ENCODE data around the gene BCAN.

BCAN gene

GRCh38 chr1:156645056-156645455 lies 3.1 kb downstream of the BCAN start:
- no peak overlapping the region for H3K4me3 ChIP-seq (ENCODE audit: low read length in 2 of 2)
- H3K27ac ChIP-seq (ENCODE audit: low read length), result no peak overlapping the region
- H3K36me3 ChIP-seq (ENCODE audit: control insufficient read depth in 2 of 2, insufficient read depth in 2 of 2, low read length in 2 of 2), result no peaks in the 10 kb centered on the region
- peaks cover 14% of the 10 kb centered on the region for H3K4me1 ChIP-seq (ENCODE audit: control insufficient read depth, insufficient read depth, low read length)
- H3K27me3 ChIP-seq (ENCODE audit: control insufficient read depth in 1 of 2, insufficient read depth in 2 of 2, low read length in 2 of 2), result peaks cover 65 to 69% of the 10 kb centered on the region in 2 donors
- no peaks in the 10 kb centered on the region for H3K9me3 ChIP-seq (ENCODE audit: control insufficient read depth in 2 of 2, low read length in 2 of 2)
- H3K9ac ChIP-seq (ENCODE audit: low read length in 2 of 2), result no peak overlapping the region

DNA sequence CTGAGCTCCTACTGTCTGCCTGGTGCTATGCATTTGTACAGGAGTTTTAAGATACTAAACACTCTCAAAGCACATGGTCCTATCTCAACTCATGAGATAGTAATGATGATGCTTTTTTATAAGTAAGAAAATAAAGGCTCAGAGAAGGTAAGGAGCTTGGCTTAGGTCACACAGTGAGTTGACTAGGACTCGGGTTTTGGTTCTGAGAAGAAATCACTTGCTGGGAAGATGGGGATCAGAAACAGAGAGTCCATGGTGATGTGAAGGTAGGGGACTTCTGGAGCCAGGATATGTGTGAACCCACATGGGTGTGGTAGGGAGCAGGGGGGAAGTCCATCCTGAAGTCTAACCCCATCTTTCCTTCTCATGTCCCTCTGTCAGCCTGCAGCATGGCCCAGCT lies 3.7 kb downstream of the BCAN start:
- Histone ChIP-seq H3K9ac (ENCODE audit: low read length in 2 of 2) (no peak overlapping the region), H3K27ac (ENCODE audit: low read length) (no peak overlapping the region), H3K36me3 (ENCODE audit: control insufficient read depth in 2 of 2, insufficient read depth in 2 of 2, low read length in 2 of 2) (no peaks in the 10 kb centered on the region), H3K27me3 (ENCODE audit: control insufficient read depth in 1 of 2, insufficient read depth in 2 of 2, low read length in 2 of 2) (peaks cover 63 to 65% of the 10 kb centered on the region in 2 donors), H3K4me3 (ENCODE audit: low read length in 2 of 2) (no peak overlapping the region), H3K9me3 (ENCODE audit: control insufficient read depth in 2 of 2, low read length in 2 of 2) (no peaks in the 10 kb centered on the region), H3K4me1 (ENCODE audit: control insufficient read depth, insufficient read depth, low read length) (peaks cover 14% of the 10 kb centered on the region)

DNA sequence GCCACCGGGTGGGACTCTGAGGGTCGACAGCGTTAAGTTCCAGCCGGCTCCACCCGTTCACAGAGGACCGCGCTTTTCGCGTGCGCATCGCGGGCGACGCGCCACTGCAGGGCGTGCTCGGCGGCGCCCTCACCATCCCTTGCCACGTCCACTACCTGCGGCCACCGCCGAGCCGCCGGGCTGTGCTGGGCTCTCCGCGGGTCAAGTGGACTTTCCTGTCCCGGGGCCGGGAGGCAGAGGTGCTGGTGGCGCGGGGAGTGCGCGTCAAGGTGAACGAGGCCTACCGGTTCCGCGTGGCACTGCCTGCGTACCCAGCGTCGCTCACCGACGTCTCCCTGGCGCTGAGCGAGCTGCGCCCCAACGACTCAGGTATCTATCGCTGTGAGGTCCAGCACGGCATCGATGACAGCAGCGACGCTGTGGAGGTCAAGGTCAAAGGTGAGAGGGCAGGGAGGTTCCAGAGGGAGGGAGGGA lies 4.9 kb downstream of the BCAN start:
- H3K9me3 ChIP-seq (ENCODE audit: control insufficient read depth in 2 of 2, low read length in 2 of 2), result no peaks in the 10 kb centered on the region
- peaks cover 55 to 57% of the 10 kb centered on the region in 2 donors for H3K27me3 ChIP-seq (ENCODE audit: control insufficient read depth in 1 of 2, insufficient read depth in 2 of 2, low read length in 2 of 2)
- H3K36me3 ChIP-seq (ENCODE audit: control insufficient read depth in 2 of 2, insufficient read depth in 2 of 2, low read length in 2 of 2), result no peaks in the 10 kb centered on the region
- peaks cover 7% of the 10 kb centered on the region for H3K4me1 ChIP-seq (ENCODE audit: control insufficient read depth, insufficient read depth, low read length)
- no peak overlapping the region for H3K4me3 ChIP-seq (ENCODE audit: low read length in 2 of 2)
- no peak overlapping the region for H3K9ac ChIP-seq (ENCODE audit: low read length in 2 of 2)
- H3K27ac ChIP-seq (ENCODE audit: low read length), result no peak overlapping the region

DNA sequence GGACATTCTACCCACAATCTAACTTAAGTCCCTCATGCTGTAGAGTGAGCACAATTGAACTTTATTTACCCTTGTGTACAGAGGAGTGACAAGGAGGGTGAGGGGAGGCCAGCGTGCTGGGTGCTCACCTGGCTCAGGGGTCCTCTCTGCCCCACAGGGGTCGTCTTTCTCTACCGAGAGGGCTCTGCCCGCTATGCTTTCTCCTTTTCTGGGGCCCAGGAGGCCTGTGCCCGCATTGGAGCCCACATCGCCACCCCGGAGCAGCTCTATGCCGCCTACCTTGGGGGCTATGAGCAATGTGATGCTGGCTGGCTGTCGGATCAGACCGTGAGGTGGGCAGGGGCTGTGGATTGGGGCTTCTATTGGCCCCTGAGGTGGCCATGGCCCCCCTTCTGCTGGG lies 5.4 kb downstream of the BCAN start:
- peaks cover 51 to 59% of the 10 kb centered on the region in 2 donors for H3K27me3 ChIP-seq (ENCODE audit: control insufficient read depth in 1 of 2, insufficient read depth in 2 of 2, low read length in 2 of 2)
- no peak overlapping the region for H3K27ac ChIP-seq (ENCODE audit: low read length)
- H3K9ac ChIP-seq (ENCODE audit: low read length in 2 of 2), result no peak overlapping the region
- H3K9me3 ChIP-seq (ENCODE audit: control insufficient read depth in 2 of 2, low read length in 2 of 2), result no peaks in the 10 kb centered on the region
- no peak overlapping the region for H3K4me3 ChIP-seq (ENCODE audit: low read length in 2 of 2)
- peaks cover 2% of the 10 kb centered on the region for H3K4me1 ChIP-seq (ENCODE audit: control insufficient read depth, insufficient read depth, low read length)
- no peaks in the 10 kb centered on the region for H3K36me3 ChIP-seq (ENCODE audit: control insufficient read depth in 2 of 2, insufficient read depth in 2 of 2, low read length in 2 of 2)

DNA sequence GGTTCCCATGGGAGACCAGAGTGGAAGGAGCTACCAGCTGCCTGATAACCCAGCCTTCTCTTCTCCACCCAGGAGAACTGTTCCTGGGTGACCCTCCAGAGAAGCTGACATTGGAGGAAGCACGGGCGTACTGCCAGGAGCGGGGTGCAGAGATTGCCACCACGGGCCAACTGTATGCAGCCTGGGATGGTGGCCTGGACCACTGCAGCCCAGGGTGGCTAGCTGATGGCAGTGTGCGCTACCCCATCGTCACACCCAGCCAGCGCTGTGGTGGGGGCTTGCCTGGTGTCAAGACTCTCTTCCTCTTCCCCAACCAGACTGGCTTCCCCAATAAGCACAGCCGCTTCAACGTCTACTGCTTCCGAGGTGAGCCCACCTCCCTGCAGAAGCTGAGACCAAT lies 6.6 kb downstream of the BCAN start:
- no peak overlapping the region for H3K4me3 ChIP-seq (ENCODE audit: low read length in 2 of 2)
- no peak overlapping the region for H3K9ac ChIP-seq (ENCODE audit: low read length in 2 of 2)
- peaks cover 42 to 51% of the 10 kb centered on the region in 2 donors for H3K27me3 ChIP-seq (ENCODE audit: control insufficient read depth in 1 of 2, insufficient read depth in 2 of 2, low read length in 2 of 2)
- H3K9me3 ChIP-seq (ENCODE audit: control insufficient read depth in 2 of 2, low read length in 2 of 2), result no peaks in the 10 kb centered on the region
- no peaks in the 10 kb centered on the region for H3K36me3 ChIP-seq (ENCODE audit: control insufficient read depth in 2 of 2, insufficient read depth in 2 of 2, low read length in 2 of 2)
- H3K4me1 ChIP-seq (ENCODE audit: control insufficient read depth, insufficient read depth, low read length), result no peaks in the 10 kb centered on the region
- H3K27ac ChIP-seq (ENCODE audit: low read length), result no peak overlapping the region

DNA sequence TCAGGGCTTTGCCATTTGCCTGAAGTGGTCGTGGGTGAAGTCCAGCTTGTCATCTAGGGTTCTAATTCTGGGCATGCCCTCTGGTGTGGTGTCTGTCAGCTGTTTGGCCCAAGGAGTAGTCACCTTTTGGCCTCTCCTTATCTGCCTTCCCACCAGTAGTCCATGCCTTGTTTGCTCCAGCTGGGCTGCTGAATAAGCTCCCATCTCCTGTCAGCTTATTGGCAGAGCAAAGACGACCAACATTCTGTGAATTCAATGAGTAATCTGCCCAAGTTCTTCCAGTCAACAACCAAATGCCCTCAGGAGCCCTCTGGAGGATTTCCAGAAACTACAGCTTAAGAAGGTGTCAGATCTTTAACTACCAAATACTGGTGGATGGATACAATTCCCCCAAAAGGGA lies 7.0 kb downstream of the BCAN start:
- Histone ChIP-seq H3K27ac (ENCODE audit: low read length) (no peak overlapping the region), H3K9ac (ENCODE audit: low read length in 2 of 2) (no peak overlapping the region), H3K4me1 (ENCODE audit: control insufficient read depth, insufficient read depth, low read length) (no peaks in the 10 kb centered on the region), H3K4me3 (ENCODE audit: low read length in 2 of 2) (no peak overlapping the region), H3K9me3 (ENCODE audit: control insufficient read depth in 2 of 2, low read length in 2 of 2) (no peaks in the 10 kb centered on the region), H3K36me3 (ENCODE audit: control insufficient read depth in 2 of 2, insufficient read depth in 2 of 2, low read length in 2 of 2) (no peaks in the 10 kb centered on the region), H3K27me3 (ENCODE audit: control insufficient read depth in 1 of 2, insufficient read depth in 2 of 2, low read length in 2 of 2) (peaks cover 42 to 52% of the 10 kb centered on the region in 2 donors)

- Histone ChIP-seq H3K27me3 (ENCODE audit: control insufficient read depth in 1 of 2, insufficient read depth in 2 of 2, low read length in 2 of 2) (peaks cover 17 to 34% of the 10 kb centered on the region in 2 donors), H3K4me1 (ENCODE audit: control insufficient read depth, insufficient read depth, low read length) (peaks cover 11% of the 10 kb centered on the region)
Observed at GRCh38 chr1:156652131-156652991, 10.4 kb downstream of the BCAN start.

GRCh38 chr1:156652992-156653355 lies 11.1 kb downstream of the BCAN start:
- Histone ChIP-seq H3K27ac (ENCODE audit: low read length) (no peak overlapping the region), H3K9me3 (ENCODE audit: control insufficient read depth in 2 of 2, low read length in 2 of 2) (no peaks in the 10 kb centered on the region), H3K4me1 (ENCODE audit: control insufficient read depth, insufficient read depth, low read length) (peaks cover 15% of the 10 kb centered on the region), H3K36me3 (ENCODE audit: control insufficient read depth in 2 of 2, insufficient read depth in 2 of 2, low read length in 2 of 2) (no peaks in the 10 kb centered on the region), H3K4me3 (ENCODE audit: low read length in 2 of 2) (no peak overlapping the region), H3K27me3 (ENCODE audit: control insufficient read depth in 1 of 2, insufficient read depth in 2 of 2, low read length in 2 of 2) (peaks cover 14 to 28% of the 10 kb centered on the region in 2 donors), H3K9ac (ENCODE audit: low read length in 2 of 2) (no peak overlapping the region)

More at GRCh38 chr1:156652131-156652991, 10.4 kb downstream of the BCAN start:
- Histone ChIP-seq H3K9me3 (ENCODE audit: control insufficient read depth in 2 of 2, low read length in 2 of 2) (no peaks in the 10 kb centered on the region), H3K4me3 (ENCODE audit: low read length in 2 of 2) (no peak overlapping the region), H3K36me3 (ENCODE audit: control insufficient read depth in 2 of 2, insufficient read depth in 2 of 2, low read length in 2 of 2) (no peaks in the 10 kb centered on the region), H3K27ac (ENCODE audit: low read length) (no peak overlapping the region), H3K9ac (ENCODE audit: low read length in 2 of 2) (no peak overlapping the region)

DNA sequence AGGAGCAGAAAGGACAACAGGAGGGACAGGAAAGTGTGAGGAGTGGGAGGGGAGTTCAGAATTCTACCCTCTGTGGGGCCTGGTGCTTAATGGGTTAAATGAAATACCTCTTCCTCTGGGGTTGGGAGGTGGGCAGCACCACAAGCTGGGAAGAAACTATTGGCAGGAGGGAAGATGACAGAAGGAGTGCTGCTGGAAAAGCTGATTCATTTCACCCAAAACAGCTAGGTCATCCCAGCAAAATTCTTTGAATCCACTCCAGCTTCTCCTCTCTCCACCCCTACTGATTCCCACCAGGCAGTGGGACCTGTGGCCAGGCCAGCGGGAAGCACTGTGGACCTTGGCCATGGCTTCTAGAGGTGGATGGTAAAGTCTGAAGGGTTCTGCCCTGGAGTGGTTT lies 12.8 kb downstream of the BCAN start:
- H3K4me3 ChIP-seq (ENCODE audit: low read length in 2 of 2), result no peak overlapping the region
- H3K9me3 ChIP-seq (ENCODE audit: control insufficient read depth in 2 of 2, low read length in 2 of 2), result no peaks in the 10 kb centered on the region
- peaks cover 24% of the 10 kb centered on the region for H3K4me1 ChIP-seq (ENCODE audit: control insufficient read depth, insufficient read depth, low read length)
- H3K27me3 ChIP-seq (ENCODE audit: control insufficient read depth in 1 of 2, insufficient read depth in 2 of 2, low read length in 2 of 2), result peaks cover 14 to 17% of the 10 kb centered on the region in 2 donors
- no peak overlapping the region for H3K9ac ChIP-seq (ENCODE audit: low read length in 2 of 2)
- H3K36me3 ChIP-seq (ENCODE audit: control insufficient read depth in 2 of 2, insufficient read depth in 2 of 2, low read length in 2 of 2), result no peaks in the 10 kb centered on the region
- H3K27ac ChIP-seq (ENCODE audit: low read length), result no peak overlapping the region

GRCh38 chr1:156655151-156655903 lies 13.4 kb downstream of the BCAN start:
- Histone ChIP-seq H3K27me3 (ENCODE audit: control insufficient read depth in 1 of 2, insufficient read depth in 2 of 2, low read length in 2 of 2) (peaks cover 14% of the 10 kb centered on the region in 2 donors), H3K4me3 (ENCODE audit: low read length in 2 of 2) (no peak overlapping the region), H3K4me1 (ENCODE audit: control insufficient read depth, insufficient read depth, low read length) (peaks cover 30% of the 10 kb centered on the region), H3K9ac (ENCODE audit: low read length in 2 of 2) (no peak overlapping the region), H3K27ac (ENCODE audit: low read length) (no peak overlapping the region), H3K36me3 (ENCODE audit: control insufficient read depth in 2 of 2, insufficient read depth in 2 of 2, low read length in 2 of 2) (no peaks in the 10 kb centered on the region), H3K9me3 (ENCODE audit: control insufficient read depth in 2 of 2, low read length in 2 of 2) (no peaks in the 10 kb centered on the region)

Measured in stomach smooth muscle (tissue), 2 donors.